ENCODE results near the gene IQUB. TPM values are rescaled to one million over a fixed set of nuclear protein-coding genes. Genes with fewer than 3 reads are reported as not detected.
"Not testable (repeated sequence)": the region's sequence is repeated elsewhere in the genome, so short reads cannot be mapped to it uniquely, and the experiment has no call there.

IQUB gene
- total RNA-seq, 2 experiments from 2014 or later, result not detected

DNA sequence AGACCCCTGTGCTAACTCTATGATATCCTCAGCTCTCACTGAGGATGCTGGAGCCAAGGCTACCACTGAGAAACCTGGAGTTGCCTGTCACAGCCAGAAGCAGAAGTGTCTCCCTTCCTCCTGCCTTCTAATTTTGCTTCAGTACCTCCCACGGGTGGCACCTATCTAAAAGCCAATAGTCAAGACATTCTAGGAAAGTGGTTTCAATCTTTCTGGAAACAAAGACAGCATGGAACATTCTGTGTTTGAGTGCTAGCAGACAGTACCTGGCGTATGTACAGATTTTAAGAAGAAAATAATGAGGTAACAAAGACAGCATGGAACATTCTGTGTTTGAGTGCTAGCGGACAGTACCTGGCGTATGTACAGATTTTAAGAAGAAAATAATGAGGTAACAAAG, 126.4 kb downstream of the IQUB start:
- H3K4me3 Mint-ChIP-seq, result not testable (repeated sequence)

More for the DNA sequence above, 126.4 kb downstream of the IQUB start:
- H3K9me3 Mint-ChIP-seq; POLR2A ChIA-PET; CTCF ChIA-PET; H3K27me3 Mint-ChIP-seq; H3K27ac Mint-ChIP-seq; H3K36me3 Mint-ChIP-seq (ENCODE audit: low read depth); H3K4me1 Mint-ChIP-seq; DNase-seq: not testable (repeated sequence)

Other genes with a start within 250 kb of the IQUB start
- 10 to 100 TPM; 45.4 to 49.7 TPM for gene NDUFA5, start 23.2 kb upstream of the IQUB start, total RNA-seq
- gene ASB15, start 67.2 kb upstream of the IQUB start, total RNA-seq, result not detected
- gene LMOD2, start 121.3 kb upstream of the IQUB start, total RNA-seq, result not detected
- gene WASL, start 214.4 kb upstream of the IQUB start, total RNA-seq, result 1 to 10 TPM; 6.2 to 7.7 TPM